H9 (cell line): ENCODE data around the gene PDE1A. TPM values are rescaled to one million over a fixed set of nuclear protein-coding genes. Genes with fewer than 3 reads are reported as not detected.

ENCODE experiments used
- DNase-seq: peaks from one replicate; pipeline ENCODE4 v3.0.0-alpha.2; 2017
- H2AFZ ChIP-seq: one replicate; pipeline ENCODE4 v1.6.1; 2013; ENCODE audit warnings: mild to moderate bottlenecking, low read length, control low read depth, moderate library complexity
- H2AK5ac ChIP-seq: 2 replicates; pipeline ENCODE4 v1.6.1; 2013; ENCODE audit warnings: low read length, control low read depth, mixed read lengths; ENCODE audit not compliant: insufficient read length
- H2BK120ac ChIP-seq: one replicate; pipeline ENCODE4 v1.6.1; 2013; ENCODE audit warnings: low read depth, mild to moderate bottlenecking, low read length, control low read depth, inconsistent platforms; ENCODE audit not compliant: poor library complexity, severe bottlenecking
- H2BK12ac ChIP-seq: 2 replicates; pipeline ENCODE4 v1.6.1; 2013; ENCODE audit warnings: low read length, control low read depth, mixed read lengths, low read depth; ENCODE audit not compliant: insufficient read length
- H2BK15ac ChIP-seq: 2 replicates; pipeline ENCODE4 v1.6.1; 2013; ENCODE audit warnings: low read depth, low read length, control low read depth
- H2BK20ac ChIP-seq: one replicate; pipeline ENCODE4 v1.6.1; 2013; ENCODE audit warnings: low read depth, mild to moderate bottlenecking, low read length, control low read depth, inconsistent platforms; ENCODE audit not compliant: poor library complexity, severe bottlenecking
- H2BK5ac ChIP-seq: 2 replicates; pipeline ENCODE4 v1.6.1; 2013; ENCODE audit warnings: low read length, control low read depth, mixed read lengths; ENCODE audit not compliant: insufficient read length
- H3K14ac ChIP-seq: 2 replicates; pipeline ENCODE4 v1.6.1; 2013; ENCODE audit warnings: low read length, control low read depth; ENCODE audit not compliant: insufficient read depth
- H3K18ac ChIP-seq: 2 replicates; pipeline ENCODE4 v1.6.1; 2013; ENCODE audit warnings: low read depth, mild to moderate bottlenecking, mixed read lengths, low read length, control low read depth; ENCODE audit not compliant: insufficient read length
- H3K23ac ChIP-seq: 2 replicates; pipeline ENCODE4 v1.6.1; 2013; ENCODE audit warnings: low read length, control low read depth, mixed read lengths, low read depth; ENCODE audit not compliant: insufficient read length
- H3K23me2 ChIP-seq: 2 replicates; pipeline ENCODE4 v1.6.1; 2013; ENCODE audit warnings: low read depth, mild to moderate bottlenecking, mixed read lengths, low read length, control low read depth; ENCODE audit not compliant: insufficient read length, poor library complexity, severe bottlenecking
- H3K27ac ChIP-seq: 2 replicates; pipeline ENCODE4 v1.5.1; 2013; ENCODE audit warnings: low read length, control low read depth, mixed read lengths, low read depth; ENCODE audit not compliant: insufficient read length
- H3K27me3 ChIP-seq: 2 replicates; pipeline ENCODE4 v1.6.1; 2013; ENCODE audit warnings: low read length, control low read depth, inconsistent platforms; ENCODE audit not compliant: insufficient read depth
- H3K4ac ChIP-seq: 2 replicates; pipeline ENCODE4 v1.6.1; 2013; ENCODE audit warnings: low read depth, mild to moderate bottlenecking, control low read depth, inconsistent platforms, low read length, moderate library complexity
- H3K4me1 ChIP-seq: 2 replicates; pipeline ENCODE4 v1.6.1; 2013; ENCODE audit warnings: low read length, control low read depth, inconsistent platforms; ENCODE audit not compliant: insufficient read depth
- H3K4me2 ChIP-seq: 2 replicates; pipeline ENCODE4 v1.6.1; 2013; ENCODE audit warnings: low read length, control low read depth, mixed read lengths; ENCODE audit not compliant: insufficient read length, insufficient read depth
- H3K56ac ChIP-seq: 2 replicates; pipeline ENCODE4 v1.6.1; 2013; ENCODE audit warnings: low read depth, mild to moderate bottlenecking, mixed read lengths, low read length, control low read depth; ENCODE audit not compliant: insufficient read length
- H3K79me1 ChIP-seq: 2 replicates; pipeline ENCODE4 v1.6.1; 2013; ENCODE audit warnings: low read depth, mild to moderate bottlenecking, moderate library complexity, low read length, control low read depth, inconsistent platforms; ENCODE audit not compliant: insufficient read depth, poor library complexity, severe bottlenecking
- H3K79me2 ChIP-seq: 2 replicates; pipeline ENCODE4 v1.6.1; 2013; ENCODE audit warnings: low read length, control low read depth, inconsistent platforms; ENCODE audit not compliant: insufficient read depth
- H3K9ac ChIP-seq: 2 replicates; pipeline ENCODE4 v1.6.1; 2013; ENCODE audit warnings: low read length, control low read depth, mixed read lengths; ENCODE audit not compliant: insufficient read length; ENCODE audit errors: extremely low read depth
- H3K9me3 ChIP-seq: one replicate; pipeline ENCODE4 v1.6.1; 2013; ENCODE audit warnings: low read depth, low read length, inconsistent platforms; ENCODE audit not compliant: control insufficient read depth
- H3T11ph ChIP-seq: one replicate; pipeline ENCODE4 v1.6.1; 2013; ENCODE audit warnings: mild to moderate bottlenecking, low read length, control low read depth, inconsistent platforms
- H4K20me1 ChIP-seq: one replicate; pipeline ENCODE4 v1.6.1; 2013; ENCODE audit not compliant: control insufficient read depth, insufficient read length, insufficient read depth
- H4K5ac ChIP-seq: 2 replicates; pipeline ENCODE4 v1.6.1; 2013; ENCODE audit warnings: low read depth, mild to moderate bottlenecking, mixed read lengths, low read length, control low read depth; ENCODE audit not compliant: insufficient read length
- H4K8ac ChIP-seq: replicated peaks from 2 replicates; pipeline ENCODE4 v1.6.1; 2013; ENCODE audit warnings: low read length, control low read depth, mixed read lengths, low read depth; ENCODE audit not compliant: insufficient read length
- H4K91ac ChIP-seq: 2 replicates; pipeline ENCODE4 v1.6.1; 2013; ENCODE audit warnings: low read depth, mild to moderate bottlenecking, moderate library complexity, mixed read lengths, low read length, control low read depth; ENCODE audit not compliant: insufficient read length
- H3K27ac Mint-ChIP-seq, 3 experiments: 2 replicates in 2 of 3; 3 replicates in 1 of 3; pipeline ENCODE4 v1.8.0; 2020 to 2021; ENCODE audit warnings: mixed read lengths in 3 of 3, mild to moderate bottlenecking in 1 of 3, moderate library complexity in 1 of 3
- H3K27me3 Mint-ChIP-seq: 2 replicates; pipeline ENCODE4 v1.8.0; 2021; ENCODE audit warnings: low read depth, mild to moderate bottlenecking, moderate library complexity, mixed read lengths
- H3K36me3 Mint-ChIP-seq, 3 experiments: 2 replicates in 2 of 3; 3 replicates in 1 of 3; pipeline ENCODE4 v1.8.0; 2020 to 2021; ENCODE audit warnings: low read depth in 3 of 3, mixed read lengths in 3 of 3; ENCODE audit not compliant: insufficient read depth in 1 of 3
- H3K4me1 Mint-ChIP-seq, 2 experiments: 2 replicates each; pipeline ENCODE4 v1.8.0; 2020; ENCODE audit warnings: mixed read lengths in 2 of 2
- H3K4me3 Mint-ChIP-seq, 2 experiments: 2 replicates in 1 of 2; 3 replicates in 1 of 2; pipeline ENCODE4 v1.8.0; 2020 to 2021; ENCODE audit warnings: mild to moderate bottlenecking in 2 of 2, mixed read lengths in 2 of 2, moderate library complexity in 1 of 2
- H3K9me3 Mint-ChIP-seq, 2 experiments: 2 replicates in 1 of 2; 3 replicates in 1 of 2; pipeline ENCODE4 v1.8.0; 2020; ENCODE audit warnings: mild to moderate bottlenecking in 2 of 2, mixed read lengths in 2 of 2, moderate library complexity in 1 of 2
- total RNA-seq: library from RNA; stranded (reverse); gene quantifications from 2 replicates; pipeline ENCODE4 v1.2.1, GENCODE V29; 2021
- TF ChIP-seq, protein P1 (sequence below): fragments of 200-600 bp; sonication (generic); conservative IDR thresholded peaks from 3 replicates; pipeline ENCODE4 v1.8.0; 2021; ENCODE audit warnings: antibody characterized with exemption, mild to moderate bottlenecking

PDE1A gene
- total RNA-seq, 1 experiment from 2014 or later, result 0.11 TPM

DNA sequence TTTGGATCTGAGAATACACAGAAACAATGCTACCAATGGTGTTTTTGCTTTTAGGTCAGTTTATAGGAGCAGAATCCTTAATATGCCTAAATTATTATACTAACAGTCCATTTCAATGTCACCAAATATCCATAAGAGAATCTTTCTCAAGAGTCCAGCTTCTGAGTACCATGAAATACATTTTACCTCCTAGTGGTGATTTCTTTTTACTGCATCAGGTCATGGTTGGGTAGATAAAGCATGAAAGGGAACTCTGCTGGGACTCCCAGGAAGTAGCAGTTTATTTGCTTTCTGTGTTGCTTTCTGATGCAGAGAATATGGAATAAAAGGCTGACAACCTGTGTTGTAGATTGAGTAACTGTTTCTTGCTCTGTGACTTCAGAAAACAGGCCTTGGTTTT lies 325.6 kb downstream of the PDE1A start:
- Histone ChIP-seq H3K4me1 (no peaks in the 10 kb centered on the region), H4K8ac (no peak overlapping the region), H2BK12ac (no peak overlapping the region), H2AFZ (no peak overlapping the region), H3K9ac (no peak overlapping the region), H4K5ac (no peak overlapping the region), H3K18ac (no peak overlapping the region), H3K9me3 (no peaks in the 10 kb centered on the region), H2AK5ac (no peak overlapping the region), H4K20me1 (no peaks in the 10 kb centered on the region), H3T11ph (no peak overlapping the region), H3K27me3 (no peaks in the 10 kb centered on the region), H3K79me1 (no peaks in the 10 kb centered on the region), H4K91ac (no peak overlapping the region), H2BK120ac (no peak overlapping the region), H3K23ac (no peak overlapping the region), H3K14ac (no peak overlapping the region), H3K56ac (no peak overlapping the region), H2BK5ac (no peak overlapping the region), H3K4ac (no peak overlapping the region), H3K27ac (no peak overlapping the region), H3K23me2 (no peaks in the 10 kb centered on the region), H3K79me2 (no peaks in the 10 kb centered on the region), H2BK20ac (no peak overlapping the region), H2BK15ac (no peak overlapping the region), H3K4me2 (no peak overlapping the region)
- peaks cover 0 to 2% of the 10 kb centered on the region in 2 experiments; a peak in 1 of 5 replicates for H3K9me3 Mint-ChIP-seq
- peaks cover 9 to 12% of the 10 kb centered on the region in 2 experiments for H3K4me1 Mint-ChIP-seq
- H3K4me3 Mint-ChIP-seq, result no peak overlapping the region
- TF ChIP-seq, protein P1, sequence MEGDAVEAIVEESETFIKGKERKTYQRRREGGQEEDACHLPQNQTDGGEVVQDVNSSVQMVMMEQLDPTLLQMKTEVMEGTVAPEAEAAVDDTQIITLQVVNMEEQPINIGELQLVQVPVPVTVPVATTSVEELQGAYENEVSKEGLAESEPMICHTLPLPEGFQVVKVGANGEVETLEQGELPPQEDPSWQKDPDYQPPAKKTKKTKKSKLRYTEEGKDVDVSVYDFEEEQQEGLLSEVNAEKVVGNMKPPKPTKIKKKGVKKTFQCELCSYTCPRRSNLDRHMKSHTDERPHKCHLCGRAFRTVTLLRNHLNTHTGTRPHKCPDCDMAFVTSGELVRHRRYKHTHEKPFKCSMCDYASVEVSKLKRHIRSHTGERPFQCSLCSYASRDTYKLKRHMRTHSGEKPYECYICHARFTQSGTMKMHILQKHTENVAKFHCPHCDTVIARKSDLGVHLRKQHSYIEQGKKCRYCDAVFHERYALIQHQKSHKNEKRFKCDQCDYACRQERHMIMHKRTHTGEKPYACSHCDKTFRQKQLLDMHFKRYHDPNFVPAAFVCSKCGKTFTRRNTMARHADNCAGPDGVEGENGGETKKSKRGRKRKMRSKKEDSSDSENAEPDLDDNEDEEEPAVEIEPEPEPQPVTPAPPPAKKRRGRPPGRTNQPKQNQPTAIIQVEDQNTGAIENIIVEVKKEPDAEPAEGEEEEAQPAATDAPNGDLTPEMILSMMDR, result peak; percentile 62
- no peak for DNase-seq
- H3K27ac Mint-ChIP-seq, result no peak overlapping the region
- no peaks in the 10 kb centered on the region; a peak in 1 of 7 replicates for H3K36me3 Mint-ChIP-seq
- no peaks in the 10 kb centered on the region for H3K27me3 Mint-ChIP-seq
